K562 (cell line): ENCODE data around the gene LGR6. TPM values are rescaled to one million over a fixed set of nuclear protein-coding genes. Genes with fewer than 3 reads are reported as not detected.

Experiments
- ATAC-seq: fragments of 200-7000 bp; cut with Tn5 transposase; 3 replicates; pipeline ENCODE4 v1.9.1; 2020; ENCODE audit warnings: moderate library complexity
- BruUV-seq: library from RNA; stranded (reverse); fragments of 400-500 nt; replicated peaks from 2 replicates; lab custom pipeline; 2021; lab: Mats Ljungman, UMichigan
- CTCF ChIA-PET: fragments of 300-600 bp; formaldehyde crosslinking; extraction: SDS; loops from one replicate; lab custom pipeline; 2021; ENCODE audit warnings: low intra/inter-chr PET ratio; lab: Yijun Ruan, JAX
- POLR2A ChIA-PET: fragments of 300-600, 350-650 bp; sonication (Branson Sonifier 250); formaldehyde crosslinking; extraction: SDS; loops from one replicate; lab custom pipeline; 2021; ENCODE audit warnings: antibody characterized with exemption, inconsistent platforms; lab: Yijun Ruan, JAX
- DNase-seq, 4 experiments: peaks; one replicate each; pipeline versions ENCODE4 v3.0.0 to v3.0.0-alpha.2; 2011 to 2018; ENCODE audit warnings: low spot score in 3 of 4, mixed read lengths in 3 of 4; ENCODE audit errors: extremely low read depth in 1 of 4
- FAIRE-seq: peaks from 2 replicates; lab custom pipeline; 2011; peaks lifted over from hg19 to GRCh38; lab: Jason Lieb, UNC
- H2AFZ ChIP-seq: 2 replicates; pipeline ENCODE4 v1.6.0; 2011; ENCODE audit warnings: low read depth, low read length, control low read depth, inconsistent platforms
- H3K27ac ChIP-seq: fragments of 200-600 bp; 3 replicates; pipeline ENCODE4 v1.8.0; 2011; ENCODE audit warnings: low read depth, mild to moderate bottlenecking, control low read depth, inconsistent platforms, low read length, moderate library complexity, mixed read lengths; ENCODE audit errors: extremely low read depth
- H3K27me3 ChIP-seq, 2 experiments: fragments of 300-600 bp in 1 of 2; 2 replicates in 1 of 2; 3 replicates in 1 of 2; pipeline versions ENCODE4 v1.6.0 to v1.8.0; 2011; ENCODE audit warnings: inconsistent platforms in 2 of 2, low read length in 2 of 2, mild to moderate bottlenecking in 1 of 2, mixed read lengths in 1 of 2, moderate library complexity in 1 of 2; ENCODE audit not compliant: control insufficient read depth in 2 of 2, insufficient read depth in 2 of 2
- H3K36me3 ChIP-seq: fragments of 300-600 bp; 3 replicates; pipeline ENCODE4 v1.8.0; 2011; ENCODE audit warnings: mild to moderate bottlenecking, low read length, inconsistent platforms; ENCODE audit not compliant: control insufficient read depth, insufficient read depth
- H3K4me1 ChIP-seq, 2 experiments: fragments of 200-600 bp in 1 of 2; replicated peaks in 1 of 2; 2 replicates in 1 of 2; 3 replicates in 1 of 2; pipeline versions ENCODE4 v1.5.1 to v1.8.0; 2011; ENCODE audit warnings: inconsistent platforms in 2 of 2, low read length in 2 of 2, mild to moderate bottlenecking in 1 of 2, mixed read lengths in 1 of 2, moderate library complexity in 1 of 2; ENCODE audit not compliant: control insufficient read depth in 2 of 2, insufficient read depth in 2 of 2
- H3K4me2 ChIP-seq: 2 replicates; pipeline ENCODE4 v1.6.1; 2011; ENCODE audit warnings: low read length, control low read depth, inconsistent platforms, mixed read lengths; ENCODE audit not compliant: insufficient read depth
- H3K4me3 ChIP-seq: fragments of 200-600 bp; sonication (generic), shearing (Covaris generic); 2 replicates; pipeline ENCODE4 v1.5.1; 2016; ENCODE audit warnings: control low read depth, inconsistent platforms
- H3K79me2 ChIP-seq: fragments of 200-600 bp; 3 replicates; pipeline ENCODE4 v1.8.0; 2011; ENCODE audit warnings: low read length, inconsistent platforms; ENCODE audit not compliant: control insufficient read depth, insufficient read depth
- H3K9ac ChIP-seq, 2 experiments: 2 replicates each; pipeline versions ENCODE4 v1.6.0 to v1.6.1; 2011; ENCODE audit warnings: low read depth in 2 of 2, low read length in 2 of 2, control low read depth in 1 of 2, inconsistent platforms in 1 of 2, mild to moderate bottlenecking in 1 of 2, mixed read lengths in 1 of 2; ENCODE audit not compliant: insufficient read depth in 1 of 2
- H3K9me1 ChIP-seq: one replicate; pipeline ENCODE4 v1.6.0; 2011; ENCODE audit warnings: inconsistent platforms, mild to moderate bottlenecking, low read length, moderate library complexity; ENCODE audit not compliant: control insufficient read depth, insufficient read depth
- H3K9me3 ChIP-seq: replicated peaks from 2 replicates; pipeline ENCODE4 v1.5.1; 2011; ENCODE audit warnings: low read depth, low read length, inconsistent platforms; ENCODE audit not compliant: control insufficient read depth, insufficient read depth
- H4K20me1 ChIP-seq: replicated peaks from 2 replicates; pipeline ENCODE4 v1.6.1; 2011; ENCODE audit warnings: low read length, inconsistent platforms, mixed read lengths; ENCODE audit not compliant: control insufficient read depth, insufficient read depth
- CBX3 ChIP-seq, 2 experiments: IDR thresholded peaks; 1 replicate in 1 of 2; 2 replicates in 1 of 2; pipeline ENCODE4 v1.6.1; 2012; ENCODE audit warnings: inconsistent platforms in 2 of 2, low read length in 2 of 2, borderline replicate concordance in 1 of 2, control low read depth in 1 of 2
- COPS2 ChIP-seq: fragments of 450-650 bp; conservative IDR thresholded peaks from 2 replicates; pipeline ENCODE4 v1.6.1; 2016; ENCODE audit warnings: mild to moderate bottlenecking, moderate library complexity
- EP400 ChIP-seq: fragments of 450-650 bp; IDR thresholded peaks from 2 replicates; pipeline ENCODE4 v1.6.1; 2017; ENCODE audit warnings: antibody characterized with exemption, mild to moderate bottlenecking, moderate library complexity
- GTF2F1 ChIP-seq: IDR thresholded peaks from 2 replicates; pipeline ENCODE4 v1.6.1; 2011; ENCODE audit warnings: low read depth, low read length, improper control_type of control experiment
- RBM14 ChIP-seq: fragments of 200-400 bp; formaldehyde crosslinking; IDR thresholded peaks from 2 replicates; pipeline ENCODE4 v1.6.1; 2018; ENCODE audit warnings: low read depth, mild to moderate bottlenecking, low read length, moderate library complexity, borderline replicate concordance; ENCODE audit not compliant: insufficient read depth
- RHOXF2B ChIP-seq: fragments of 250-450 bp; sonication (Bioruptor Pico); conservative IDR thresholded peaks from 2 replicates; pipeline ENCODE4 v1.5.1; 2021
- WGBS: fragments of 100-300 bp; shearing (Covaris generic); methylation state at CpG from one replicate; pipeline ENCODE4 v1.1.6; 2016; ENCODE audit warnings: low coverage, mixed read lengths; ENCODE audit not compliant: insufficient coverage; ENCODE audit errors: missing lambda C conversion rate; 5-methylcytosine and 5-hydroxymethylcytosine counted together
- in situ Hi-C: fragments of 300-500 bp; cut with MboI; formaldehyde crosslinking; loops from 4 replicates; pipeline ENCODE4 v1.15.0; 2018; ENCODE audit warnings: inconsistent platforms, mixed read lengths
- intact Hi-C: fragments of 100-400 bp; cut with micrococcal nuclease; formaldehyde crosslinking; loops from 2 replicates; pipeline ENCODE4 v1.14.2; 2022
- polyA plus RNA-seq, 8 experiments: library from polyadenylated mRNA; depleted of rRNA in 4 of 8; stranded (reverse) in 5 of 8; unstranded in 3 of 8; fragments of >200 nt; fragmentation: Nextera tagmentation in 2 of 8; fragmentation: Illumina TruSeq in 1 of 8; extraction: Ambion mirVana in 2 of 8; extraction: Trizol in 1 of 8; gene quantifications; 2 replicates each; pipeline versions ENCODE4 v1.2.1 to v1.2.3, GENCODE V29; 2011 to 2014; ENCODE audit warnings: inconsistent platforms in 1 of 8, missing spikeins in 1 of 8
- total RNA-seq, 7 experiments: library from RNA; depleted of rRNA in 6 of 7; stranded (reverse); fragments of >200 nt in 6 of 7; fragmentation: Illumina TruSeq in 2 of 7; extraction: Trizol in 2 of 7; gene quantifications; 2 replicates each; pipeline versions ENCODE4 v1.2.1 to v1.2.3, GENCODE V29; 2011 to 2021; ENCODE audit warnings: low replicate concordance in 1 of 7
- TF ChIP-seq, protein P1 (sequence below): IDR thresholded peaks from 2 replicates; pipeline ENCODE4 v1.6.1; 2011; ENCODE audit warnings: borderline replicate concordance, low read depth, mild to moderate bottlenecking, moderate library complexity, low read length; ENCODE audit not compliant: insufficient read depth, poor library complexity, severe bottlenecking
- TF ChIP-seq, protein P2 (sequence below): fragments of 250-450 bp; sonication (Bioruptor Pico); IDR thresholded peaks from 2 replicates; pipeline ENCODE4 v1.8.0; 2021; ENCODE audit warnings: moderate library complexity, mild to moderate bottlenecking, inconsistent platforms
- TF ChIP-seq, protein P3 (sequence below): fragments of 250-450 bp; sonication (Bioruptor Pico); IDR thresholded peaks from 2 replicates; pipeline ENCODE4 v1.5.0; 2021; ENCODE audit warnings: mild to moderate bottlenecking, moderate library complexity
- TF ChIP-seq, protein P4 (sequence below): fragments of 450-650 bp; IDR thresholded peaks from 2 replicates; pipeline ENCODE4 v1.7.0; 2016; ENCODE audit warnings: borderline replicate concordance

LGR6 gene
- total and polyA plus RNA-seq, 9 of the 15 experiments (the other 6 are each of a cell fraction or from before 2014, with no cell fraction given): 0.01 to 0.54 (median 0.17) TPM; not detected in 1

DNA sequence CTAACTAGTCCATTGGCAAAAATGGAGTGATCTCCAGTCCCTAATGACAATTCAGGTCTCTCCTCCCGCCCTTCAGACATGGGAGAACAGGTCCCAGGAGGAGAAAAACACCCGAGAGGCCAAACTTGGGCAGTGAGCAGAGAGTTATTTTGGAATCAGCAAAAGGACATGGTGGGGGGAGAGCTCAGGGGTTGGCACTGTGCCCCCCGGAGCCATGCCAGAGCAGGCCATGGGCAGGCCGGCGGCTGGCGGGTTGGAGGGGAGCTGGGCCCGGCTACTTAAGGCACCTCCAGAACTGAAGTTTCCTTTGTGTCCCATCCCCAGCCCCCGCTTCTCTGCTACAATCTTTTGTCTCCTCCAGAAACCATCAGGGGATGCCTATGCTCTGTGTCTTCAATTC, 7.1 kb downstream of the LGR6 start:
- in situ Hi-C loops (loop anchor here (25.0 kb wide), 1 partner anchor 112 kb away; no protein-coding TSS in a partner anchor), intact Hi-C loops (no loop called here)
- ATAC-seq: no peak
- ChIA-PET CTCF (interaction anchor here (0.6 kb wide), 1 partner anchor 509 kb away, joined by 5 read pairs; the partner anchor contains the start of gene SYT2), POLR2A (interaction anchor here (0.6 to 1.1 kb wide), 3 partner anchors 25 to 286 kb away, joined by 3 to 4 read pairs (median 3); no protein-coding TSS in a partner anchor)
- Histone ChIP-seq H3K9me3 (peaks cover 3% of the 10 kb centered on the region; the same call in 1 of the 2 replicates), H3K27ac (no peak overlapping the region), H3K36me3 (no peaks in the 10 kb centered on the region), H3K79me2 (no peaks in the 10 kb centered on the region), H3K9me1 (no peaks in the 10 kb centered on the region), H3K4me2 (no peak overlapping the region), H3K4me3 (no peak overlapping the region), H3K27me3 (peaks cover 2 to 41% of the 10 kb centered on the region in 2 experiments; a peak in 3 of 5 replicates), H3K9ac (no peak overlapping the region), H4K20me1 (no peaks in the 10 kb centered on the region), H3K4me1 (peaks cover 8 to 11% of the 10 kb centered on the region in 2 experiments; a peak in 4 of 5 replicates), H2AFZ (no peak overlapping the region)
- DNase-seq: no peak
- FAIRE-seq: no peak
- BruUV-seq: no TSS peak
- 8% methylated on average over 8 of the region's 8 CpGs for WGBS
- TF ChIP-seq, protein P1, sequence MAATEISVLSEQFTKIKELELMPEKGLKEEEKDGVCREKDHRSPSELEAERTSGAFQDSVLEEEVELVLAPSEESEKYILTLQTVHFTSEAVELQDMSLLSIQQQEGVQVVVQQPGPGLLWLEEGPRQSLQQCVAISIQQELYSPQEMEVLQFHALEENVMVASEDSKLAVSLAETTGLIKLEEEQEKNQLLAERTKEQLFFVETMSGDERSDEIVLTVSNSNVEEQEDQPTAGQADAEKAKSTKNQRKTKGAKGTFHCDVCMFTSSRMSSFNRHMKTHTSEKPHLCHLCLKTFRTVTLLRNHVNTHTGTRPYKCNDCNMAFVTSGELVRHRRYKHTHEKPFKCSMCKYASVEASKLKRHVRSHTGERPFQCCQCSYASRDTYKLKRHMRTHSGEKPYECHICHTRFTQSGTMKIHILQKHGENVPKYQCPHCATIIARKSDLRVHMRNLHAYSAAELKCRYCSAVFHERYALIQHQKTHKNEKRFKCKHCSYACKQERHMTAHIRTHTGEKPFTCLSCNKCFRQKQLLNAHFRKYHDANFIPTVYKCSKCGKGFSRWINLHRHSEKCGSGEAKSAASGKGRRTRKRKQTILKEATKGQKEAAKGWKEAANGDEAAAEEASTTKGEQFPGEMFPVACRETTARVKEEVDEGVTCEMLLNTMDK: no peak
- TF ChIP-seq GTF2F1 (no peak), CBX3 (IDR thresholded peaks at IDR 0.05; ENCODE audit: borderline replicate concordance in 1 of 2, low read length in 2 of 2) (no peak), COPS2 (no peak), RHOXF2B (CRISPR knock-in tag) (no peak), RBM14 (no peak), EP400 (no peak)
- TF ChIP-seq, protein P2, sequence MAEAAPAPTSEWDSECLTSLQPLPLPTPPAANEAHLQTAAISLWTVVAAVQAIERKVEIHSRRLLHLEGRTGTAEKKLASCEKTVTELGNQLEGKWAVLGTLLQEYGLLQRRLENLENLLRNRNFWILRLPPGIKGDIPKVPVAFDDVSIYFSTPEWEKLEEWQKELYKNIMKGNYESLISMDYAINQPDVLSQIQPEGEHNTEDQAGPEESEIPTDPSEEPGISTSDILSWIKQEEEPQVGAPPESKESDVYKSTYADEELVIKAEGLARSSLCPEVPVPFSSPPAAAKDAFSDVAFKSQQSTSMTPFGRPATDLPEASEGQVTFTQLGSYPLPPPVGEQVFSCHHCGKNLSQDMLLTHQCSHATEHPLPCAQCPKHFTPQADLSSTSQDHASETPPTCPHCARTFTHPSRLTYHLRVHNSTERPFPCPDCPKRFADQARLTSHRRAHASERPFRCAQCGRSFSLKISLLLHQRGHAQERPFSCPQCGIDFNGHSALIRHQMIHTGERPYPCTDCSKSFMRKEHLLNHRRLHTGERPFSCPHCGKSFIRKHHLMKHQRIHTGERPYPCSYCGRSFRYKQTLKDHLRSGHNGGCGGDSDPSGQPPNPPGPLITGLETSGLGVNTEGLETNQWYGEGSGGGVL: no peak
- TF ChIP-seq, protein P3, sequence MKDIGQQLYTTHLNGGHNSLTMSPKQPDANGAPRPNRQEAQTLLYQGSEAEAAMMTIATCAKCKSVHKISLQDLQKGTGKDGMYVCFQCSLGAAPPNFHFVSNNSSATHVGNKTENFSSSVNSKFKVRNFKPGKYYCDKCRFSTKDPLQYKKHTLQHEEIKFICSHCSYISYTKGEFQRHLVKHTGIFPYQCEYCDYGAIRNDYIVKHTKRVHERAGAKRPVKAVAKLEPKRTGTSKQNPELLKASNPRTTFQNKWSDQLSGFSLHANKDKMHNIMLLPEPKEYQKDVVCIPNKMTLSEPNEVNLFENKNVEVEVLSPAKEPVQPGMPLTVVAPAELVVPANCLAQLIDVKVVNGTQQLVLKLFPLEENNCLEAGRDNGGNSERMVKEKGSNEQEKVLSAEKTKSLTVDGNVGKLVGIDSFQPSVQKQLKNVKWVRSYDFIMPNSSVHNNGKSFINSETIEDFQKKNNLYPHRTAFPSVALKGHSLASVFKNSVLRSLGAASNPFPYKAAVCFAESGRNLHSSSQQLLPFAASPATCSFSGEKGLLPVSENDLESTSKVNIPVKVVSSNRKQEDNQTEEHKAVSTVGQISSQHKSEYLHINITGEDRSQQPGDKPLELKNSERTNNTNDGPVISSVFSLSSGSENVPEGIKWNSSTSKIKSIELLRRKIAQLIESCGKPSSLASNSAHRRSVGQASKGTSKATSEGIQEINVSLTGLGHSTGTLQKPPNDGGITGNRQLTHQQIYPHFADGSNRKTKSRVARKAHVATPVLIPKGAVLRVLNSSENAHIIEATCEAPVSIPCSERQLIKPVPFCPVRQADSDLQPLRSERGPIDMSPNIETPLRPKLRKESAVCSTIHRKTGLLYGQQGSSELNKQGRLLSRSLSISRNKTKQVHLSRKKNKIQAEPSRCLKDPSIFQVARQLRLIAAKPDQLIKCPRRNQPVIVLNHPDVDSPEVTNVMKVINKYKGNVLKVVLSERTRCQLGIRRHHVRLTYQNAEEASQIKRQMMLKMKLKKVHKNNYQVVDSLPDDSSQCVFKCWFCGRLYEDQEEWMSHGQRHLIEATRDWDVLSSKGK (CRISPR knock-in tag): no peak
- TF ChIP-seq, protein P4, sequence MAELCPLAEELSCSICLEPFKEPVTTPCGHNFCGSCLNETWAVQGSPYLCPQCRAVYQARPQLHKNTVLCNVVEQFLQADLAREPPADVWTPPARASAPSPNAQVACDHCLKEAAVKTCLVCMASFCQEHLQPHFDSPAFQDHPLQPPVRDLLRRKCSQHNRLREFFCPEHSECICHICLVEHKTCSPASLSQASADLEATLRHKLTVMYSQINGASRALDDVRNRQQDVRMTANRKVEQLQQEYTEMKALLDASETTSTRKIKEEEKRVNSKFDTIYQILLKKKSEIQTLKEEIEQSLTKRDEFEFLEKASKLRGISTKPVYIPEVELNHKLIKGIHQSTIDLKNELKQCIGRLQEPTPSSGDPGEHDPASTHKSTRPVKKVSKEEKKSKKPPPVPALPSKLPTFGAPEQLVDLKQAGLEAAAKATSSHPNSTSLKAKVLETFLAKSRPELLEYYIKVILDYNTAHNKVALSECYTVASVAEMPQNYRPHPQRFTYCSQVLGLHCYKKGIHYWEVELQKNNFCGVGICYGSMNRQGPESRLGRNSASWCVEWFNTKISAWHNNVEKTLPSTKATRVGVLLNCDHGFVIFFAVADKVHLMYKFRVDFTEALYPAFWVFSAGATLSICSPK: no peak
